Keratinocyte (primary cell): Measurements from ENCODE around the gene MRPL40. TPM values are rescaled to one million over a fixed set of nuclear protein-coding genes. Genes with fewer than 3 reads are reported as not detected.

Source experiments
- DNase-seq: peaks from one replicate; pipeline ENCODE4 v3.0.0-alpha.2; 2011; ENCODE audit warnings: low read depth, missing footprints, low spot score
- FAIRE-seq: peaks from 2 replicates; lab custom pipeline; 2011; peaks lifted over from hg19 to GRCh38; lab: Jason Lieb, UNC
- H2AFZ ChIP-seq: 2 replicates; pipeline ENCODE4 v1.6.0; 2012; ENCODE audit warnings: low read length, control low read depth, inconsistent platforms; ENCODE audit not compliant: control insufficient read depth
- H3K27ac ChIP-seq: 2 replicates; pipeline ENCODE4 v1.5.1; 2011; ENCODE audit warnings: low read length; ENCODE audit not compliant: control insufficient read depth, insufficient read depth
- H3K27me3 ChIP-seq: 3 replicates; pipeline ENCODE4 v1.6.0; 2011; ENCODE audit warnings: low read length; ENCODE audit not compliant: control insufficient read depth, insufficient read depth; ENCODE audit errors: extremely low read depth
- H3K36me3 ChIP-seq, 2 experiments: 2 replicates in 1 of 2; 3 replicates in 1 of 2; pipeline ENCODE4 v1.5.1; 2011; ENCODE audit warnings: low read length in 2 of 2, mild to moderate bottlenecking in 1 of 2; ENCODE audit not compliant: control insufficient read depth in 2 of 2, insufficient read depth in 2 of 2; ENCODE audit errors: extremely low read depth in 1 of 2
- H3K4me1 ChIP-seq: 3 replicates; pipeline ENCODE4 v1.5.1; 2011; ENCODE audit warnings: low read length; ENCODE audit not compliant: control insufficient read depth, insufficient read depth; ENCODE audit errors: extremely low read depth
- H3K4me2 ChIP-seq: 3 replicates; pipeline ENCODE4 v1.6.0; 2011; ENCODE audit warnings: low read depth, low read length; ENCODE audit not compliant: control insufficient read depth, insufficient read depth; ENCODE audit errors: extremely low read depth
- H3K4me3 ChIP-seq, 3 experiments: fragments of 200-600 bp in 1 of 3; sonication (generic) in 1 of 3; 2 replicates in 2 of 3; 3 replicates in 1 of 3; pipeline ENCODE4 v1.5.1; 2011 to 2016; ENCODE audit warnings: low read length in 3 of 3, mild to moderate bottlenecking in 3 of 3, control low read depth in 2 of 3, inconsistent platforms in 1 of 3, low read depth in 1 of 3, mixed read lengths in 1 of 3, mixed run types in 1 of 3, moderate library complexity in 1 of 3; ENCODE audit not compliant: control insufficient read depth in 2 of 3, insufficient read depth in 2 of 3; ENCODE audit errors: extremely low read depth in 1 of 3
- H3K79me2 ChIP-seq: 2 replicates; pipeline ENCODE4 v1.6.0; 2012; ENCODE audit warnings: low read length; ENCODE audit not compliant: control insufficient read depth, insufficient read depth
- H3K9ac ChIP-seq: 3 replicates; pipeline ENCODE4 v1.6.0; 2011; ENCODE audit warnings: low read length; ENCODE audit not compliant: control insufficient read depth, insufficient read depth; ENCODE audit errors: extremely low read depth
- H3K9me1 ChIP-seq: 3 replicates; pipeline ENCODE4 v1.6.0; 2011; ENCODE audit warnings: low read length; ENCODE audit not compliant: control insufficient read depth, insufficient read depth; ENCODE audit errors: extremely low read depth
- H3K9me3 ChIP-seq: 2 replicates; pipeline ENCODE4 v1.5.1; 2012; ENCODE audit warnings: low read depth, low read length; ENCODE audit not compliant: control insufficient read depth
- H4K20me1 ChIP-seq: 3 replicates; pipeline ENCODE4 v1.6.0; 2011; ENCODE audit warnings: low read length; ENCODE audit not compliant: control insufficient read depth, insufficient read depth; ENCODE audit errors: extremely low read depth
- EZH2 ChIP-seq: IDR thresholded peaks from one replicate; pipeline ENCODE4 v1.6.1; 2012; ENCODE audit warnings: inconsistent platforms, mild to moderate bottlenecking, low read length, moderate library complexity
- dilution Hi-C: fragments of 300-500 bp; cut with MboI; formaldehyde crosslinking; loops from one replicate; pipeline ENCODE4 v1.7.0; 2020; ENCODE audit warnings: low sequenced_read_pairs; ENCODE audit not compliant: extremely low pct_ligation_motif_present
- polyA plus RNA-seq, 5 experiments: library from polyadenylated mRNA; depleted of rRNA in 3 of 5; stranded (reverse) in 3 of 5; stranded (forward) in 1 of 5; unstranded in 1 of 5; fragments of >200 nt; gene quantifications; 1 replicate in 1 of 5; 2 replicates in 3 of 5; 3 replicates in 1 of 5; pipeline versions ENCODE4 v1.2.1 to v1.2.3, GENCODE V29; 2011 to 2012; ENCODE audit warnings: missing spikeins in 2 of 5, low read depth in 1 of 5, low replicate concordance in 1 of 5
- TF ChIP-seq, protein P1 (sequence below), 3 experiments: IDR thresholded peaks in 1 of 3; conservative IDR thresholded peaks in 1 of 3; optimal IDR thresholded peaks in 1 of 3; 2 replicates in 2 of 3; 3 replicates in 1 of 3; pipeline versions ENCODE3 to v1.5.1; 2011; ENCODE audit warnings: low read length in 3 of 3, mild to moderate bottlenecking in 3 of 3, moderate library complexity in 2 of 3, control low read depth in 1 of 3, inconsistent platforms in 1 of 3; ENCODE audit not compliant: insufficient read depth in 2 of 3; ENCODE audit errors: extremely low read depth in 1 of 3

MRPL40 gene
- polyA plus RNA-seq, 1 donor (not counting 4 experiments of a cell fraction or from before 2014, with no cell fraction given) = 46.3 TPM

DNA sequence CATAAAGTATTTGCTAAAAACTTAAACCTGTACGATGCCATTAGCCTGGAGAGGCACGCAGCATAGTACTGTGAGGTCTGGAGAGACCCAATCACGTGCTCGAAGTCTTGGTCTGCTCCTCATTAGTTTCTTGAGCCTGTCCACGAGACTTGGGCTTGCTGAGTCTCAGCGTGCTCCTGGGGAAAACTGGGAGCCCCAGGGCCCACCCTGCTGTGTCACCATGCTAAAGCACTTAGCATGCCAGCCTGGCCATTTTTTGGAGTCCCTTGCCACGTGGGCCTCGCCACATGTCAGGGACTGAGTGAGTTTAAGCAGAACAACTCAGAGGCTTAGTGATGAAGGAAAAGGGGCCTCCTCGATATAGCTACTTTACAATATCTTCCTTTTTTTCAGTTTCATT lies 50.0 kb downstream of the MRPL40 start:
- H3K36me3 ChIP-seq = peaks cover 1 to 13% of the 10 kb centered on the region in 2 experiments
- DNase-seq = no peak

DNA sequence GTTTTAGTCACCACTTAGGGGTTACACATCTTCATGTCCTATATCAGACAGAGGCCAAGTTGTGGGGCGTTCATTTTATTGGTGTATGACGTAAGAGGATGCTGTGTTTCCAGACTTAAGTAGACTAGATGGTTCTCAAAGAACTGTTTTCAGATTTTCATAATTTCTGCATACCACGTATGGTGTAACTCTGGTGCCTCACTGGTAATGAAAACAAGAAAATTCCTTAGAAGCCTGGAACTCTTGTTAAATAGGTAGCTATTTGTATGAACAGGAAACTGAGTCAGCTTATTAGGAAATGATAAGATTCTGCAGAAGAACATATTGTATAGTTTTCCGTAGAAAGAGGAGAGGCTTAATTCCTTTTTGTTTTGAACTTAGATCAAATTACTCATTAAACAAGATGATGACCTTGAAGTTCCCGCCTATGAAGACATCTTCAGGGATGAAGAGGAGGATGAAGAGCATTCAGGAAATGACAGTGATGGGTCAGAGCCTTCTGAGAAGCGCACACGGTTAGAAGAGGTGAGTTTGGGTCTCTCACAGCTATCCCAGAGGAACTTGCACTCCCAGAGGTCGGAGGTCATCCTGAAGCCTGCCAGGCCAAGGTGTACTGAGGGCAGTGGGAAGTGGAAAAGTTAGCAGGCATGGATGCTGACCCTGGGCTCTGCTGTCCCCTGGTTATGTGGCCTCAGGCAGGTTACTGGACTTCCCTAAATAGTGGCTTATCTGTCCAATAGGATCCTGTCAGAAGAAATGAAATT lies 51.3 kb downstream of the MRPL40 start:
- no peak overlapping the region for H3K4me2 ChIP-seq
- dilution Hi-C loops = no loop called here
- no peak for DNase-seq

More for the DNA sequence above, 50.0 kb downstream of the MRPL40 start:
- Histone ChIP-seq H3K9me3 (no peaks in the 10 kb centered on the region), H4K20me1 (peaks cover 3% of the 10 kb centered on the region), H3K4me1 (peaks cover 20% of the 10 kb centered on the region), H3K4me2 (no peak overlapping the region), H3K27me3 (no peaks in the 10 kb centered on the region), H3K4me3 (no peak overlapping the region), H3K27ac (no peak overlapping the region), H2AFZ (no peak overlapping the region), H3K9me1 (no peaks in the 10 kb centered on the region), H3K79me2 (peaks cover 27% of the 10 kb centered on the region), H3K9ac (no peak overlapping the region)
- no peak for FAIRE-seq
- TF ChIP-seq, protein P1, sequence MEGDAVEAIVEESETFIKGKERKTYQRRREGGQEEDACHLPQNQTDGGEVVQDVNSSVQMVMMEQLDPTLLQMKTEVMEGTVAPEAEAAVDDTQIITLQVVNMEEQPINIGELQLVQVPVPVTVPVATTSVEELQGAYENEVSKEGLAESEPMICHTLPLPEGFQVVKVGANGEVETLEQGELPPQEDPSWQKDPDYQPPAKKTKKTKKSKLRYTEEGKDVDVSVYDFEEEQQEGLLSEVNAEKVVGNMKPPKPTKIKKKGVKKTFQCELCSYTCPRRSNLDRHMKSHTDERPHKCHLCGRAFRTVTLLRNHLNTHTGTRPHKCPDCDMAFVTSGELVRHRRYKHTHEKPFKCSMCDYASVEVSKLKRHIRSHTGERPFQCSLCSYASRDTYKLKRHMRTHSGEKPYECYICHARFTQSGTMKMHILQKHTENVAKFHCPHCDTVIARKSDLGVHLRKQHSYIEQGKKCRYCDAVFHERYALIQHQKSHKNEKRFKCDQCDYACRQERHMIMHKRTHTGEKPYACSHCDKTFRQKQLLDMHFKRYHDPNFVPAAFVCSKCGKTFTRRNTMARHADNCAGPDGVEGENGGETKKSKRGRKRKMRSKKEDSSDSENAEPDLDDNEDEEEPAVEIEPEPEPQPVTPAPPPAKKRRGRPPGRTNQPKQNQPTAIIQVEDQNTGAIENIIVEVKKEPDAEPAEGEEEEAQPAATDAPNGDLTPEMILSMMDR (optimal IDR thresholded peaks at IDR 0.05 in 1 of 3, IDR thresholded peaks at IDR 0.05 in 1 of 3, conservative IDR thresholded peaks at IDR 0.05 in 1 of 3; ENCODE audit: extremely low read depth in 1 of 3, insufficient read depth in 2 of 3, low read length in 3 of 3) = no peak
- no peak for TF ChIP-seq EZH2
- dilution Hi-C loops = no loop called here

More for the DNA sequence above, 51.3 kb downstream of the MRPL40 start:
- H3K4me1 ChIP-seq = peaks cover 11% of the 10 kb centered on the region
- no peak overlapping the region for H3K4me3 ChIP-seq
- H3K9me1 ChIP-seq = no peaks in the 10 kb centered on the region
- H4K20me1 ChIP-seq = no peaks in the 10 kb centered on the region
- FAIRE-seq = no peak
- H2AFZ ChIP-seq = no peak overlapping the region
- peaks cover 1 to 13% of the 10 kb centered on the region in 2 experiments for H3K36me3 ChIP-seq
- peaks cover 14% of the 10 kb centered on the region for H3K79me2 ChIP-seq
- no peak overlapping the region for H3K9ac ChIP-seq
- no peak overlapping the region for H3K27ac ChIP-seq
- no peaks in the 10 kb centered on the region for H3K9me3 ChIP-seq
- TF ChIP-seq, protein P1 (optimal IDR thresholded peaks at IDR 0.05 in 1 of 3, IDR thresholded peaks at IDR 0.05 in 1 of 3, conservative IDR thresholded peaks at IDR 0.05 in 1 of 3; ENCODE audit: extremely low read depth in 1 of 3, insufficient read depth in 2 of 3, low read length in 3 of 3) = no peak
- no peak for TF ChIP-seq EZH2
- no peaks in the 10 kb centered on the region for H3K27me3 ChIP-seq

Other genes starting within 250 kb of the MRPL40 start
- gene CLTCL1, start 140.8 kb upstream of the MRPL40 start, polyA plus RNA-seq = 11.2 to 19.4 TPM (median 12.4 TPM) in 3 replicates
- 16.1 to 25.5 TPM (median 16.7 TPM) in 3 replicates for gene HIRA, start 812 bp upstream of the MRPL40 start, polyA plus RNA-seq
- 9.1 to 13.8 TPM (median 12.3 TPM) in 3 replicates for gene C22orf39, start 15.2 kb downstream of the MRPL40 start, polyA plus RNA-seq
- gene UFD1, start 46.6 kb downstream of the MRPL40 start, polyA plus RNA-seq = 145 to 156 TPM (median 150 TPM) in 3 replicates
- gene CDC45, start 47.4 kb downstream of the MRPL40 start, polyA plus RNA-seq = 5.2 to 22.7 TPM (median 14.3 TPM) in 3 replicates
- gene CLDN5, start 91.9 kb downstream of the MRPL40 start, polyA plus RNA-seq = not detected in 3 replicates